Bone marrow (tissue), 2 donors: ENCODE results near the gene LINGO4.
"Not testable (repeated sequence)": the region's sequence is repeated elsewhere in the genome, so short reads cannot be mapped to it uniquely, and the experiment has no call there.

Experiments used
- DNase-seq, 2 donors: peaks; one replicate each; lab custom pipeline; 2025; lab: John Stamatoyannopoulos, UW

The LINGO4 gene

DNA sequence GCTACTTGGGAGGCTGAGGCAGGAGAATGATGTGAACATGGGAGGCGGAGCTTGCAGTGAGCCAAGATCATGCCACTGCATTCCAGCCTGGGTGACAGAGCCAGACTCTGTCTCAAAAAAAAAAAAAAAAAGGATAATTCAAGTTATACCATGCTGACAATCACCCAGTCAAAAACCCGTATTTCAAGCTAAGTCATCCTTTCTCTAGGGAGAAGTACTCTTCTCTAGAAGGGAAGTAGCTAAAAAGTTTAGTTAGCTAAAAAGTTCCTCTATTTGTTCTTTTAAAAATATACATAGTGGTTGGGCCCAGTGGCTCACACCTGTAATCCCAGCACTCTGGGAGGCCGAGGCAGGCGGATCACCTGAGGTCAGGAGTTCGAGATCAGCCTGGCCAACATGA lies 24.5 kb downstream of the LINGO4 start:
- not testable (repeated sequence) for DNase-seq

DNA sequence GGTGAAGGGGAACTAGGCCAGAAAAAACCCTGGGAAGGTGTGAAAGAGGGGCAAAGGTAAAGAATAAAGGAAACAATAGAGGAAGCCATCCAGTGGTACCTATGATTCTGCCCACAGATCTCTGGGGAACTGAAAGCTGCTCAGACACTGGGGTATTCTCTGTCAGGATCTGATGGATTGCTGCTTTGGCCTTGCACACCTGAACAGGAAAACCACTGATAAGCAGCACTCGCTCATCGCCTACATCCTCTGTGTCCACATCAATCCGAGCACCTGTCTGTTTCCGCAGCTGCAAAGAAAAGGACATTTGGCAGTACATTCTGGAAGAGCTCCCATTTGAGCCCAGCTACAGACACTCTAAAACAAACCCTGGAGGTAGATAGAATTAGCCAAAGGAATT lies 25.4 kb downstream of the LINGO4 start:
- DNase-seq: no peak

DNA sequence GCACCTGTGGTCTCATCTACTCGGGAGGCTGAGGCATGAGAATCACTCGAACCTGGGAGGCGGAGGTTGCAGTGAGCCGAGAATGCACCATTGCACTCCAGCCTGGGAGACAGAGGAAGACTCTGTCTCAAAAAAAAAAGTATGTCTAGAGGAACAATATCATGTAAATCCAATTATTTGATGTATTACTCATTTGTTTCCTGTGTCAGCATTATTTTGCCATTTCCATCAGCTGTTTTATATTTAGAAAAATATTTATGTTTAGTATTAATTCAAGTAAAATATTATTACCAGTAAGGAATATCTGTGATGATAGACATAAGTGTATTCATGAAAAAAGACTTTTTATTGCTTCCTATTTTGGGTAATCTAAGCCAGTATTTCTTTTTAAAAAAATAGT lies 27.9 kb downstream of the LINGO4 start:
- no peak for DNase-seq

DNA sequence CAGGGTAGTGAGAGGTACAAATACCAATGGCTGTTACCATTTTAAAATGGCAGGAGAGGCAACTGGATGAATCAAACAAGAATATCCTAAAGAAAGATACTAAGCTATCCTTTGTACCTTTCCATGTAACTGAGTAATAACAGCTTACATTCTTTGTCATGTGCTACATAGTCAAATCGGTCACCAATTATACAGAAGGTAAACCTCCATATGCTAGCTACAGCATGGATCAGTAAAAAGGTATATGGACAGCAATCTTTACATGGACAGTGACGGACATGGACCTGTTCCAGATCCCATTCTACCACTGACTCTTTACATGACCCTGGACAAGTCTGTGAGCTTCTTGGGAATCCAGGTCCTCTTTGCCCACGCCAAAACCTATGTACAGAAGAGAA lies 28.6 kb downstream of the LINGO4 start:
- DNase-seq: no peak

DNA sequence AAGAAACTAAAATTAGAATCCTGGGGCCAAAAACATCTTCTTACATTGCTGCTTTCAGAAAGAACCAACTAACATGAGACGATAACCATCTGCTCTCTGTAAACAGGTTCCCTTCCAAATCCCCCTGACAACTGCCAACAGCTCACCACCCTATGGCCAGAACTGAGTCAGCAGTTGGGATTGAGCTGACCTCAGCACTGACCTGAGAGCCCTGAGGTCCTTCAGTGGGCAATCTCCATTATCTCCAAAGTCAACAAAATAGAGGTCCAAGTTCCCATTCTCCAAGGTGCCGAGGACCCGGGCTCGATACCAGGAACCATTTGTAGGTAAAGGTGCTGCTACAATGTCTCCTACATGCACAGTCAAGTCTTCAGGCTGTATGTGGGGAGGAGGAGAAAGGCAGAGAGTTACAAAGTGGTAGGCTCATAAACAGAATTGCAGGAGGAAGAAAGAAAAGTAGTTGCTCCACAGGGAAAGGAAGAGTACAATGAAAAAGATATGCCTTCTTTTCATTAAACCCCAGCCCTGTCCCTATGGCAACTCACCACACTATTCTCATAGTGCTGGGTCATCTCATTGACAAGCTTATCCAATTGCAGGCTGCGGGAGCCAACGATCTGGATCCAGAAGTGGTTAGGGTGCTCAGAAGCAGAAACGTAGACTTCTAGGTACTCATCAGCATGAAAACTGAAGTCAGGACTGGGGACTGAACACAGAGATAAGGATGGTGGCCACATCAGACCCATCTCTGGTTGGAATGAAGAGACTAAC lies 29.1 kb downstream of the LINGO4 start:
- DNase-seq: no peak

DNA sequence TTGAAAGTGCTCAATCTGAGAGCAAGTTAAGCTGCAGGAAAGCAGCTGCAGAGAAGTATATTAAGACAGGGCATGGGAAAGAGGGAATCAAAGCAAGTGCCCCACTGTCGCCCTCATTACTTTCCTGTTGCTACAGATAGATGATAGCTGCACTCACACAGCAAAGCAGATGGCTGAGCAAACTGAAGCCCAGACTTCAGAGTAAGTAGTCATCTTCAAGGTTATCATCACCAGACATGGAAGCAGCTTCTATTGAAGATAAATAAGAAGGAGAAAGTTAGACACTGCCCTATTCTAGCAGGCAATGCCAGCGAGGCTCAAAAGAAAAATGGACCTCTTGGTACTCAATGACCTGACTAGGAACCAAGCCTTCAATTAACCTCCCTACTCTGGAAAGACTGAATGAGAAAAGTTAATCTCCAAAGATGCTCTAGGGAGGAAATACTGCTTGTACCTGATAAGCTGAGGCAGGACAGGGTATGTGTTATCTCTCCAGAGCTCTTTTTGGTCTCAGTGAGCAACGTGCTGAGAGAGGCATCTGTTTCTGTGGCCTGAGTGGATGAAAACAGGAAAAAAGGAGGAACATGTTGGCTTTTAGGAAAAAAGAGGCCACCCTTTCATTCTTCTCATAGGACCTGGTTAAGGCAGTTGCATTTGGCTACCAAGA lies 30.8 kb downstream of the LINGO4 start:
- no peak for DNase-seq

DNA sequence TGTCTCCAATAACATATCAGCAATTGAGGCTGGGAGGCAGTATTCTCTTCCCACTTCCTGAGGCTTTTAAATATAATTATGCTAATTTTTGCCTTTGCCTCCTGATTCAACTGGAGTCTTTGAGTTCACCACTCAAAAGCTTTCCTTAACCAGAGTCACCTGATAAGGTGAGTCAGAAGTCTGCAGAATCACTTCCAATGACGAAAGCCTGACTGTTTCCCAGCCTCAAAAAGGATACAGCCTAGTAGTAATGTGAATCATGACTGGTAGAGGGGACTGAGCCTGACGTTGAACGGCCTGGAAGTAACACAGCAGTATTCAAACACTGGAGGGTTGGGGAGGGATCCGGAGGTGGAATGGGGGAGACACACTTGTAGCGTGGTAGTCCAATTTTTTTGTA lies 31.5 kb downstream of the LINGO4 start:
- no peak for DNase-seq

DNA sequence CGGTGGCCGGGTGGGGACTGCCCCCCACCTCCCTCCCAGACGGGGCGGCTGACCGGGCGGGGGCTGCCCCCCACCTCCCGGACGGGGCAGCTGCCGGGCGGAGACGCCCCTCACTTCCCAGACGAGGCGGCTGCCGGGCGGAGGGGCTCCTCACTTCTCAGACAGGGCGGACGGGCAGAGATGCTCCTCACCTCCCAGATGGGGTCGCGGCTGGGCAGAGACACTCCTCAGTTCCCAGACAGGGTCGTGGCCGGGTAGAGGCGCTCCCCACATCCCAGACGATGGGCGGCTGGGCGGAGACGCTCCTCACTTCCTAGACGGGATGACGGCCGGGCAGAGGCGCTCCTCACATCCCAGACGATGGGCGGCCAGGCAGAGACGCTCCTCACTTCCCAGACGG lies 35.9 kb downstream of the LINGO4 start:
- not testable (repeated sequence) for DNase-seq

DNA sequence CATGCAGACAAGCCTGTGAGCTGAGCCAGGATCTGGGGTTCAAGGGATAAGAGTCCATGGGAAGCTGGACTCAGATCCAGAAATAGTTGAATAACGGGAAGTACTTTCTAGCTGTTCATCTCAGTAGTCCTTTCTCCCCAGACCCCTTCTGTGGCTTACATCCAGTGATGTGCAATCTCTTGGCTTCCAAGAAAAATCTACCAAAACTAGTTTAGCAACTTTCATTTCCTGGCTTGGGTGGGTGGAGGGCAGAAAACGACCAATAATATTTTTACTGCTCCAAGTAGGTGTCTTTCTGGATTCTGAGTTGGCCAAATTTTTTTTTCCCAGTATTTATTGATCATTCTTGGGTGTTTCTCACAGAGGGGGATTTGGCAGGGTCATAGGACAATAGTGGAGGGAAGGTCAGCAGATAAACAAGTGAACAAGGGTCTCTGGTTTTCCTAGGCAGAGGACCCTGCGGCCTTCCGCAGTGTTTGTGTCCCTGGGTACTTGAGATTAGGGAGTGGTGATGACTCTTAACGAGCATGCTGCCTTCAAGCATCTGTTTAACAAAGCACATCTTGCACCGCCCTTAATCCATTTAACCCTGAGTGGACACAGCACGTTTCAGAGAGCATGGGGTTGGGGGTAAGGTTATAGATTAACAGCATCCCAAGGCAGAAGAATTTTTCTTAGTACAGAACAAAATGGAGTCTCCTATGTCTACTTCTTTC lies 36.7 kb downstream of the LINGO4 start:
- not testable (repeated sequence) for DNase-seq

DNA sequence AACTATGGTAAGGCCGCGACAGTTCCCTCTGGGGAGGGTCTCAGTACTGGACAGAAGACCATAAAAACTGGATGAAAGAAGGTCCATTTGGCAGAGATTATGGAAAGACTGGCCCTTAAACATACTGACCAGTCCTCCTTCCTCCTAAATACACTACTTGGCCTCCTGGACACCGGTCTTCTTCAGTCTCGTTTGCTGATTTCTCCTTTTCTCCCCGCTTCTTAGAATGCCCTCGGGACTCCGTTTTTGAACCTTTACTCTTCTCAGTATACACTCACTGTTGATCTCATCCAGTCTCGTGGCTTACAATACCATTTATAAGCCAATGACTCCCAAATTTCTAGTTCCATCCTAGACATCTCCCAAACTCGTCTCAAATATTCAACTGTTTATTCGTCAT lies 41.2 kb downstream of the LINGO4 start:
- DNase-seq: no peak

DNA sequence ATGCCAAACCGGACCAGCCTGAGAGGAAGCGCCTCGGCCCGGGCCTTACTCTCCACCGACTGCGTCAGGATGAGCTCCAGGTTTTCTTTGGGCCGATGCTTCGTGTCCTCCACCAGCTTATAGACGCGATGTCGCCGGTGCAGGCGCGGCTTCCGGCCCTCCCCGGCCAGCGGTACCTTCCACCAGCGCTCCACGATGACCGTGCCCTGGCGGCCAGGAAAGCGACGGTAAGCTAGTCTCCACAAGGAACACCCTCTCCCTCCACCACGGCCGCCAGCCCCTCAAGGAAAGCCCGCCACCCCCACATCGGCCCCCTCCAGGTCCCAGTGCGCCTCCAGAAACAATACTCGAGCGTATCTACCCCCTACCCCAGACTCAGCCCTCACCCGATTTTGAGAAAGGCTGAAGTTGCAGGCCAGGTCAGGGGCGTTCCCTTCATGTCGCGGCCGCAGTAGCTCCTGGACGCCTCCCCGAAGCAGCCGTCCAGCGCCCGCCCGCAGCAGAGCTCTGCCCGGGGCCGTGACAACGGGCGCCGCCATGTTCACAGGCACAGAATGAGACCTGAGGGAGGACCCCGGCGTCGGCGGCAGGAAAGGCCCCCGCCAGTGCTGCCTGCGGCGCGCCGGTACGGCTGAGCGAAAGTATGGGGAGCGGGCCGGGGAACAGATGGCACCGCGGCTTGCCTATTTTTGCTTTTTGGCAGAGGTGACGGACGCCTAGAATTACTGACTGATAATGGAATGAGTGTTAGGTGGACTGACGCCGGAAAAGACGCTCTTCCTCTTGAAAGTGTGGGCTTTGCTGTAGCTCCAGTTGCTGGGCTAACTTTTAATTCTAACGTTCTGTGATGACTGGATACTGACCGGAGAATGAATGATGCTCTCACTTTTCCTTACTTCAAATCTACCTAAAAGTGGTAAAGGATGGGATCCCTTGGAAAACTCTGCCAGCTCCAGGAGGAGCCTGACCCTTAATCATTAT lies 42.0 kb downstream of the LINGO4 start, which contains the start of gene MRPL9:
Gene MRPL9, minus strand, starts transcription at position 556 of the 981 bp plus-strand sequence. Its CDS starts 17 bp downstream, at position 539.
- peak; percentile 52 to 67 for DNase-seq

DNA sequence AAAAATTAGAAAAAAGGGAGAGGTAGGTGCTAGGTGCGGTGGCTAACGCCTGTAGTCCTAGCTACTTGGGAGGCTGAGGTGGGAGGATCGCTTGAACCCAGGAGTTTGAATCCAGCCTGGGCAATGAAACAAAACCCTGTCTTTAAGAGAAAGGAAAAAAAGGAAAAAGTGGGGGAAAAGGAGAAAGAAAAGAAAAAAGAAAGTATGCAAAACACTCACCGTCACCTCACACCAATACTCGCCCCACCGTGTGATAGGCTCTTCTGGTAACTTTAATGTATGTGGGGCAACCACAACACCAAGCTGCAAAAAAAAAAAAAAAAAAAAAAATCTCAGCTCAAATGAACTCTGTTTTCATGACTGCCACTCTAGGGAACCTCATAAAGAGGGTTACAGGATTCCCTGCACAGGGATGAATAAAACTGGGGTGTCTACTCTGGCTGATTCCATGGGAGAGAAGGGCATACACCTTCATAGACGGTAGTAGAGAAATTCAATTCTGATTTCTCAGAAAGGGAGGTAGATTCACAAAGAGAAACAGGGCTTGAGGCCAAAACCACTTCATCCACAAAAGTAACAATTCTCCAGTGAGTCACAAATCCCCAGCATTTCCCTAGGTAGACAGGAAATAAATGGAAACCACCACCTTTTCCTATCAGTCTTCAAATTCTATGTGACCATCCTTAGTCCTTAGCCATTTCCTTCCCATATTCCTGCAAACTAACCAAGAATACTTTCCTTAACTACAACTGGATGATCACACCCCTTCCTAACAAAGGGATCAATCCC lies 44.4 kb downstream of the LINGO4 start:
- no peak for DNase-seq

DNA sequence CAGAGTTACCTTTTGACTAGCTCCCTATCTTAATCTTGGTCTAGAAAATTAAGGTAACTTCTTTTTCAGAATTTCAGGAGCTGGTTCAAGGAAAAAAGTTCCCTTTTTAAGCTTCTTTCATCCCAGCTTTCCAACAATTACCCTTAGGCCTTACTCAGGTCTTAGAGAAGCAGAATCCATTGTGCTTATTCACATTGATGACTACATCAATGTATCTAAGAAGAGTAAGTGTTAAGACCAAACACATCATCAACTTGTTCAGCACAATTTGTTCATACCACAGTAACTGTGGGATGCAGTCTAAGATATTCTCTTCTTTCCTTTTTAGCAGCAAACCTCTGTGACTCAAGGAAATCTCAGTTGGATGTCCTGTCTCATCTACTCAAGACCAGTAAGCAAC lies 46.0 kb downstream of the LINGO4 start:
- DNase-seq: no peak

DNA sequence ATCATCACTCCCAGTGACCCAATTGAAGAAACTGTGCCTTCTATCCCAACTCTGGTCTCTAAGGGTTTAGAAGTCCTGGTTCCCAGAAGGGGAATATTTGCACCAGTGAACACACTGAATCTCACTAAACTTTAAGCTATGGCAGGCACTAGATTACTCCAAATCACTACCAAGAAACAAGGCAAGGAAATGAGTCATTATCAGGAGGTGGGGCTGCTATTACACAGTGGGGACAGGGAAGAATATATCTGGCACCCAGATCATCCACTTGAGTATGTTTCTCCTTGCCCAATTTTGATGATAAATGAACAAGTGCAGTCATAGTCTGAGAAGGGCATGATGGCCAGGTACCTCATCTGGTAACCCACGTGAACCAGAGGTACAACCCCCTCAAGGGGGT lies 48.9 kb downstream of the LINGO4 start:
- no peak for DNase-seq
